HG03196 (cell line): ENCODE data around the gene TENM3.

ENCODE experiments used
- ATAC-seq: cut with Tn5 transposase; IDR thresholded peaks from one replicate; pipeline ENCODE4 v1.9.1; 2021; ENCODE audit not compliant: unreplicated experiment

Gene TENM3

DNA sequence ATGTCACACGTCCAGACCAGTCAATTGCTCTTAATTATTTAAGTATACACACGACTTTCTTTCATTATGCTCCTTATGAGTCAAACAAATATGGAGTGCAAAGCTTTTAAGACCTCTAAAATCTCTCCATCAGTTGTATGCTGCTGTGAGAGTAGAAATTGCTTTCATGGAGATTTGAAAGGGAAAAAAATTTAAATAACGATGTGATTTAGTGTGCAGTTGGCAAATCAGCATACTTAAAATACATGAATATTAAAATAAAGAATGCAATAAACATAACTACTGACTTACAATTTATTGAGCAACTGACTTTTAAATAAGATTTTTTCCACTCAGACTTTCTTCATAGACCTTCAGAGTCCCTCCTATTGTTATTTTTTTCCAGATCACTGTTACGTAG, 9.0 kb downstream of the TENM3 start:
- no peak for ATAC-seq

DNA sequence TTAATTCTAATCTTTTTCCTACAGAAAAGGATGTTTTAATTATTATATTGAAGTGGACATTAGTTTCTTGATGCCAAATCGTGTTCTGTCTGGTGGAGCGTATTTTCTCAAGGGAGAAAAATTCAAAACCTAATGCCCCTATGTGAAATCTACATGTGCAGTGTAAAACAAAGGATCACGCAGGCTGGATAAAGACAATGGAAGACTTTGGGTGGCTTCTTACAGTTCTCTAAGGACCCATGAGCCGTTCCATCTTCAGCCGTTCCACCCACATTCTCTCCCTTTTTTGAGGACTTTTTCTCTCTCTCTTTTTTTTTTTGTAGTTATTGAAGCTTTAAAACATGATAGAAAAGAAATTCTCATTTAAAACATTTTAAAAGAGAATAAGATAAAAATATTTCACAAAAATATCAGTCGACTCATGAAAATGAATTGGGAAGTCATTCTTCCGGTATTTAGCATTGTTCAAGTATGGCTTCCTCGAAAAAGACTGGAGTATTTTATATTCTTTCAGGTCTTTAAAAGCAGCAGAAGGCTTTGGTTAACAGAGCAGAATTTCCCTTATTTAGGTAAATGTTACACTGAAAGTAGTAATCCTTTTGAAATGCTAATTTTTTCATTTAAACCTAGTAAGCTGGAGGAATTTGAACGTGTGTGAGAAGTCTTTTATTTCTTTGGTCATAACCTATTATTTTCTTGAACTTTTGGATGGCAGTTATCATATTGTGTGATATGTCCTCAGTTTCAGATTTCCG, 11.0 kb downstream of the TENM3 start:
- no peak for ATAC-seq

DNA sequence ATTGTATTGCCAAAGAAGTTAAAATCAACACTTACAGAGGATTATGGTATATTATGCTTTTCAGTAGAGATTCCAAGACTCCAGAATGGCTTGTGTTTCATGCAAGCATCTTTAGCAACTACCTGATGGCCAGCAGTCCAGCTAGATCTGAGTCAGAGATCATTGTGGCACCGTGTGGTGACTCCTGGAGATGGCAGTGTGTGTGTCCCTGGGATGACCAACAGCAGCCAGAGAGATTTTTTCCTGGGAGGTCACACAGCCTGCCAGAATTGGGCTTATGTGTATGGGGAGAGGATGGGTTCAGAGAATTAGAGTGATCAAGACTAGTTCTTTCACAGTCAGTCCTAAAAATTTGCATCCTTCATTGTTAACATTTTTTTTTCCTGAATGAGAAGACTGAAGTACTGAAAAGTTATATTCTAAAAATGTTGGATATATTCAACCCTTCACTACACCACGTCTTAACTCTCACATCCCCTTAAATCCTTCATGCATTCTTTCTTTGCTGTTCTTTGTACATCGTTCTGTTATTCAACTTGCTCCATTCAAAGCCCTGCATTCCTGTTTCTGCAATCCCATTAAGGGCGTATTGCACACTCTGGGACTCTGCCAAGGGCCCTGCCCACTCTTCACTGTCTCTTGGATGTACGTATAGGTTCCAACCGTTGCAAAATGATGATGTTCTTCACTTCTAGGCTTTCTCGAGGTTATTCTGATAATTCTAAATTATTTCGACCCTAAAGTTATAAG, 12.4 kb downstream of the TENM3 start:
- no peak for ATAC-seq

- no peak for ATAC-seq
These were observed 13.8 kb downstream of the TENM3 start for GRCh38 chr4:182257016-182257415.

GRCh38 chr4:182257503-182257902, 14.3 kb downstream of the TENM3 start:
- no peak for ATAC-seq

DNA sequence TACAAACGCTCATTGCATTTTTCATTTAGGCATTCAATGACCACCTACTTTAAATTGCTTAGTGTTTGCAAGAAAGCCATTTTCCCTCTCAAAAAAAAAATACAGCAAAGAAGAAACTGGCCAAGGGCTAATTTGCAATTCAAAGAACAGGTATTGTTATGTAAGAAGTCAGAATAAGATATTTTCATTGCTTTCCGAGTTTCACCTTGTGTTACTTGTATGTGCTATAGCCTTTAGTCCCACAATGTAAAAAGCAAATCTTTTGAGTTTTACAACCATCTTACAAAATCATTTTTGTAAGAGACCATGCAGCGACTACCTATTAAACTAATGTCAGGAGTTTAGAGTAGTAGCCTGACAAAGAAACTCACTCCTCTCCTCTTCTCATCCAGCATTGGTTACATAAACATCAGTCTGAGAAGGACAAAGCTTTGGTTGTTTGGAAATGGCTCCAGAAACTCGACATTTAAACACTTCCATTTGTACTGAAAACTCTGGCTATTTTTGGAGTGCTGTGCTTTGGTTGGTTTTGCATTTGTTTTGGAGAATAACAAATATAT, 15.3 kb downstream of the TENM3 start:
- ATAC-seq, result no peak

DNA sequence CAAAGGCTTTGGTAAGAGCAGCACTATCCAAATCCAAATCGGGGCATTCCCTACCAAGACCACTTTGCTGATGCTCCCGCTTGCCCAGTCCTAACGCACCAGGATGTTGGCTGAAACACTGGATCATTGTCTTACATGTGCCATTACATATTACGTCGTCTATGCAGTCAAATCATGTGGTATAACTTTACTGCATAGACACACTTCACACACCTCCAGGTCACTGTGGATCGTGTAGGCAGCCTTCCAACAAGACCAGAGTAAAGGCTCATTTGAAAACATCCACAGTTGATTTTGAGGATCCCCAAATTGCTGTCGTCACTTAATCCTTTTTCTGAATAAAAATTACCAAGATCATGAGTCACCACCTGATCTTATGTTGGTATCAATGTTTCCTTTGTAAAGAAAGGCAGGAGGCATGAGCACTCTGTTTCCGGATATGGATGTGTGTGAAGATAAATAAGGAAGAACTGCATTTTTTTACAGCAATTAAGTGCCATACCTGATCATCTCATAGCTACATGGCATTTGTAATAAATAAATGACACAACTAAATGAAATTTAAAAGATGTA, 18.5 kb downstream of the TENM3 start:
- ATAC-seq, result no peak

DNA sequence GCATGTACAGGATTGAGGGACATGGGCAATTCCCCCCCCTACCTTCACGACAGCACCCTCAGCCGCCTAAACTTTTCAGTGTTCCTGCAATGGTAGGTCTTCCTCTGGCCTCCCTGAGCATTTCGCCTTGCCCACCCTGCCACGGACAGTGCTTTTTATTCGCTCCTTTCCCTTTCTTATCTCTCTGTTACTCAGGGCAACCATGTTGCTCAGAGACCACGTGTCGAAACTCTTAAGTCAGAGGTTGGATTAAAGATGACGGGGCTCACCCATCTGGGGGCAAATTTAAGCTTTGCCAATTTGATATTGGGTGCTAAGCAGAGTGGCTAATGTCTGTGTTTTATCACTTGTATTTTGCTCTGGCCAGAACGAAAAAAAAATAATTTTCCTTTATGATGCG, 20.4 kb downstream of the TENM3 start:
- ATAC-seq, result no peak

- ATAC-seq, result no peak
These were observed 21.0 kb downstream of the TENM3 start for GRCh38 chr4:182264139-182264752.

DNA sequence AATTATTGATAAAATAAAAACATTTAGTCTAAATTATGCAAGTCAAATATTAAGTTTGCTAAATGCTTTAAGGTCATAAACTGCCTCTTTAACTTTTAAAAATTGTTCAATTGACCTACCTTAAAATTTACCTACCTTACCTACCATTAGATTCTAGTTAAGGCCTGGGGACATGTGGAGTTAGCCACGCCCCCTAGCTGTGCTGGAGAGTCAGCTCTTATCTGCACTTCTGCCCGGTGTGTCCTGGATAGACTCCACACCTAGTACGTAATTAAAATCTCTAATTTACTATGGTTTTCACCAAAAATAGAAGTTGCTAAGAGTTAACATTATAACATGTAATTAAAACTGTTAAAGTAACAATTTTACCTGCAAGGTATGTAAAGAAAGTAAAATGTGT, 22.7 kb downstream of the TENM3 start:
- ATAC-seq, result no peak

DNA sequence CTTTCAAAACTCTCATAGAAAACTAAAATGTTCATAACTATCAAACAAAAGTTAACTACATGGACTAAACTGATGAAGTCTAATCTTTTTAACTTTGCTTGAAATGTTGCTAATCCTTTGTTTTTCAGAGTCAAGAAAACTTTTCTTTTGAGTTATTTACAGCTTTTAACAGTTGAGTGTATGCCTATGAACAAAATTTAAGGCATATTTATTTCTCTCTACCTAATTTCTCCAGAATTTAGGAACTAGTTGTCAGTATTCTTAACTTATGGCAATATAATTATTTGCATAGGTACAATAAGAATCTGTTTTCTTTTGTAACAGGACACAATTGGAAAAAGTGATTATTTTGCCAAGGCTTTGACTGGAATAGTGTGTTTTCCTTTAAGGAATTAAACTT, 23.8 kb downstream of the TENM3 start:
- no peak for ATAC-seq

DNA sequence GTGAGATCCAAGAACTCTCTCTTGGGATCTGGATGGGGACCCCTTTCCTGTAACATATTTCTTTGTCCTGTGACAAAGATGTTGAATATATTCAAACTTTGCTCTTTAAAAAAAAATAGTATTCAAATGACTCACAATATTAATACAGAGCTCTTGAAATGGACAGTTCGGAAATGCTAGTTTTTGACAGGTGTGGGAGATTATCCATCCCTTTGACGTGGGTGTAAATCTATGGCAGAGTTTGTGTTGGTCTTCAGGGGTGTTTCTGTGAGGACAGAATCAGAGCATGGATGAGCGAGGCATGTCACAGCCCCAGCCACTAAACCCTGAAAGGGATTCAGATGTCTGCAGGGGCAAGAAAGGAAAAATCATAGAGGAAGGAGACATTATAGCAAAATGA, 25.8 kb downstream of the TENM3 start:
- ATAC-seq, result no peak

DNA sequence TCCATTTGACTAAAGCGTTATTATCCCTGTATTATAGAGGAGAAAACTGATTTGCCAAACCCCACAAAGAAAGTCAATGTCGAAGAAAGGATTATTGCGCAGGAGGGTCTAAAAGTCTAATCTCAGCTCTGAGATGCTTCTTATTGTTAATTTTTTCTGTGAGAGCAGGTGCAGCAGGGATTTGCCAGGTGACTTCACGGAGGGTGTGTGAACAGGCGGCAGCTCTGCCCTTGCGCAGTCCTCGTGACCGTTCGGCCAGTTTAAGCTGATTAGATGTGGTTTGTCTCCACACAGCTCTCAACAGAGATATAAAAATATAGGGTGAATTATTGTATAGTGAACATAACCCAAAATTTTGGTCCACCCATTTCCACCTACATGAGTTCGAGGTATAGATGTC, 28.5 kb downstream of the TENM3 start:
- no peak for ATAC-seq

DNA sequence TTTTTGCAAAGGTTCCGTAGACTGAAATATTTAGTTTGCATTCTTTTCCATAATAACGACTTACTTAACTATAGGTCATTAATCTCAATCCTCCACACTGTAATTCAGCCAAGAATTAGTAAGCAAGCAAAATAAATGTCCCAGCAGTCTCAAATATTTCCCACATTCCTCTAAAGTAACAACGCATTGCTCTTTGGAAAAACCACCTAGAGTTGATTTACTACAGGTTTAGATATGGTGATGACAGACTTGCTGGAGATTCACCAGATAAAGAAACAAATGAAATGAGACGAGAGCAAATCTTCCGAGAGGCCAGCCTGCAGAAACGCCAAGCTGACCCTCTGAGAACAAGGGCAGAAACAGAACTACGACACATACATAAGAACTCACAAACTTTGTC, 28.9 kb downstream of the TENM3 start:
- ATAC-seq, result no peak

DNA sequence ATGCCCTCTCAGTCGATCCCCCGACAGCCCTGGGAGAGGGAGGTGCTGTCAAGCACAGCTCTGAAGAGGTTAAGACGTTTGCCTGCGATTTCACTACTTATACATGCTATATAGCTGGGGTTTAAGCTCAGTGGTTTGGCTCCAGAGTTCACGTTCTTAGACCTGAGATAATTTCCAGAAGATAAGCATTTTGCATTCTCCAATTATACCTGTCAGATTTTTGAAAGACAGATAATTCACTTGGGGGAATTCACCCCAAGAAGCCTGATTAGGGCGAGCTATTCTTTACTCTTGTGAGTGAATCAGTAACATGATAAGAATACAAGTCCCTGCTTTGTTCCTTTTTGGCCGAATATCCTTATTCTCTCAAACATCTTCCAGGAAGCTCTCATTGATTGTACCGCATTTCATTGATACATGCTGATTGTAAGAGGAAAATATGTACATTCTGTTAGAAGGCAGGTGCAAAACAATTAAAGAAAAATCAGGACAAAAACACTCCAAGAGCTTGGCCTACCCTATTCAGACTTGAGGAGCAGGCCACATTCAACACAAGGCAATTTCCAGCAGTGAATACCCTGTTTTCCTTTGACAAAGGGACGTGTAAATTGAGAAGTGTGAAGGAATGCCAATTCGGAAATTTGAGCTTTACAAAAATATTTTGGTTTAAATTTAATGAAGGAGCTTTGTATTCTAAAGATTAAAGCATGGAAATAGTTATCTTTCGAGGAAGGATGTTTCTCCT, 30.2 kb downstream of the TENM3 start:
- no peak for ATAC-seq

- no peak for ATAC-seq
These were observed 33.3 kb downstream of the TENM3 start for GRCh38 chr4:182276210-182277109.

DNA sequence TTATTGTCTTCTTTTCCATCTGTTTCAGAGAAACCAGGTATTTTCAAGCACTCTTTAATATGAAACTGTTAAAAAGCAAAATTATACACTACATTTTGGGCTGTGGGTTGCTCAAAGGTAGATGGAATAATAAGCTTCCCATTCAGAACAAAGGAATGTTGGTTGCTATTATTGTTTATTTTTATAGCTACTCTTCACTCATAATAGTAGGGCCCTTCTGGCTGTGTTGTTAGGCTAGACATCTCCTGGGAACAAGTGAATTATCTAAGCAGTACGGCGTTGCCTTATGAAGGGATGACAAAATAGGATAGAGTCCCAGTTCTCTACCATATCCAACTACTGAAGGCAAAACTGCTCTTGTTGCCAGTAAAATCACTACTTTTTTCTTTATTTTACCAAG, 34.2 kb downstream of the TENM3 start:
- no peak for ATAC-seq

GRCh38 chr4:182278729-182279128, 35.5 kb downstream of the TENM3 start:
- no peak for ATAC-seq

- no peak for ATAC-seq
These were observed 37.4 kb downstream of the TENM3 start for GRCh38 chr4:182280436-182281111.
